B cell (primary cell): ENCODE results near the gene CCDC92B. TPM values are rescaled to one million over a fixed set of nuclear protein-coding genes. Genes with fewer than 3 reads are reported as not detected.

Experiments
- ATAC-seq: fragments of 200-7000 bp; cut with Tn5 transposase; one replicate; pipeline ENCODE4 v1.10.0; 2021; ENCODE audit warnings: low read depth, mild to moderate bottlenecking, moderate number of reproducible peaks, moderate library complexity
- CTCF ChIA-PET: fragments of 350-600 bp; sonication (Branson Sonifier 250); formaldehyde crosslinking; loops from one replicate; lab custom pipeline; 2021; ENCODE audit warnings: antibody characterized with exemption, inconsistent platforms; lab: Charles Lee
- POLR2A ChIA-PET: fragments of 350-600 bp; sonication (Branson Sonifier 250); formaldehyde crosslinking; loops from one replicate; lab custom pipeline; 2021; ENCODE audit warnings: antibody characterized with exemption; lab: Charles Lee
- DNase-seq: peaks from one replicate; pipeline ENCODE4 v3.0.0; 2013
- H2AFZ ChIP-seq: 2 replicates; pipeline ENCODE4 v1.6.1; 2012; ENCODE audit warnings: mild to moderate bottlenecking, low read depth, low read length; ENCODE audit not compliant: insufficient read depth, poor library complexity, severe bottlenecking
- H3K27ac ChIP-seq, 2 donors: 1 replicate in 1 of 2; 2 replicates in 1 of 2; pipeline ENCODE4 v1.5.1; 2012 to 2013; ENCODE audit warnings: low read length in 2 of 2, mild to moderate bottlenecking in 2 of 2, moderate library complexity in 1 of 2
- H3K27me3 ChIP-seq, 4 experiments: fragments of 200-600 bp in 1 of 4; sonication (generic) in 1 of 4; replicated peaks in 1 of 4; 1 replicate in 2 of 4; 2 replicates in 2 of 4; pipeline versions ENCODE4 v1.6.1 to v1.7.0; 2013 to 2016; ENCODE audit warnings: low read length in 3 of 4, mild to moderate bottlenecking in 2 of 4, mixed read lengths in 1 of 4, moderate library complexity in 1 of 4; ENCODE audit not compliant: insufficient read depth in 4 of 4, control insufficient read depth in 3 of 4; ENCODE audit errors: control extremely low read depth in 1 of 4
- H3K36me3 ChIP-seq, 2 experiments: replicated peaks in 1 of 2; 1 replicate in 1 of 2; 2 replicates in 1 of 2; pipeline versions ENCODE4 v1.6.1 to v1.7.1; 2013; ENCODE audit warnings: low read length in 1 of 2; ENCODE audit not compliant: insufficient read depth in 2 of 2, control insufficient read depth in 1 of 2; ENCODE audit errors: control extremely low read depth in 1 of 2, extremely low read depth in 1 of 2
- H3K4me1 ChIP-seq, 2 donors: fragments of 200-600 bp in 1 of 2; sonication (generic) in 1 of 2; 1 replicate in 1 of 2; 2 replicates in 1 of 2; pipeline versions ENCODE4 v1.5.1 to v1.6.1; 2013 to 2017; ENCODE audit warnings: low read length in 2 of 2; ENCODE audit not compliant: control insufficient read depth in 2 of 2, insufficient read depth in 2 of 2
- H3K4me2 ChIP-seq: replicated peaks from 2 replicates; pipeline ENCODE3; 2012; ENCODE audit warnings: mild to moderate bottlenecking, low read depth, low read length; ENCODE audit not compliant: poor library complexity, severe bottlenecking
- H3K4me3 ChIP-seq, 5 experiments: fragments of 200-600 bp in 1 of 5; sonication (generic) in 1 of 5; 1 replicate in 3 of 5; 2 replicates in 2 of 5; pipeline versions ENCODE4 v1.5.1 to v1.7.0; 2011 to 2016; ENCODE audit warnings: low read length in 4 of 5, mild to moderate bottlenecking in 4 of 5, low read depth in 2 of 5, control low read depth in 1 of 5, moderate library complexity in 1 of 5; ENCODE audit not compliant: insufficient read depth in 1 of 5; ENCODE audit errors: control extremely low read depth in 1 of 5, extremely low read depth in 1 of 5
- H3K79me2 ChIP-seq: fragments of 200-600 bp; sonication (generic); one replicate; pipeline ENCODE4 v1.6.0; 2016; ENCODE audit warnings: low read length; ENCODE audit not compliant: control insufficient read depth, insufficient read depth
- H3K9ac ChIP-seq: fragments of 200-600 bp; sonication (generic); 2 replicates; pipeline ENCODE4 v1.6.1; 2017; ENCODE audit warnings: mild to moderate bottlenecking, low read length, moderate library complexity
- H3K9me3 ChIP-seq, 3 donors: one replicate each; pipeline versions ENCODE4 v1.6.1 to v1.7.1; 2013; ENCODE audit warnings: low read length in 2 of 3; ENCODE audit not compliant: control insufficient read depth in 2 of 3, insufficient read depth in 1 of 3; ENCODE audit errors: control extremely low read depth in 1 of 3
- H4K20me1 ChIP-seq: 2 replicates; pipeline ENCODE4 v1.6.0; 2012; ENCODE audit warnings: mild to moderate bottlenecking, low read length; ENCODE audit not compliant: insufficient read depth, control insufficient read depth, poor library complexity, severe bottlenecking
- H3K27ac Mint-ChIP-seq: one replicate; pipeline ENCODE4 v1.8.0; 2021; ENCODE audit warnings: mixed read lengths
- H3K27me3 Mint-ChIP-seq: one replicate; pipeline ENCODE4 v1.8.0; 2021; ENCODE audit warnings: mixed read lengths
- H3K4me1 Mint-ChIP-seq: one replicate; pipeline ENCODE4 v1.8.0; 2021; ENCODE audit warnings: mixed read lengths
- H3K4me3 Mint-ChIP-seq: one replicate; pipeline ENCODE4 v1.8.0; 2021; ENCODE audit warnings: mixed read lengths
- H3K9me3 Mint-ChIP-seq: one replicate; pipeline ENCODE4 v1.8.0; 2022; ENCODE audit warnings: mixed read lengths; ENCODE audit not compliant: insufficient read depth
- CTCF ChIP-seq: fragments of 200-600 bp; IDR thresholded peaks from one replicate; pipeline ENCODE4 v1.8.0; 2022; ENCODE audit warnings: antibody characterized with exemption, mild to moderate bottlenecking
- EZH2 ChIP-seq: IDR thresholded peaks from 2 replicates; pipeline ENCODE4 v1.6.1; 2012; ENCODE audit warnings: borderline replicate concordance, low read depth, mild to moderate bottlenecking, moderate library complexity, low read length; ENCODE audit not compliant: insufficient read depth, poor library complexity, severe bottlenecking
- WGBS: methylation state at CpG from one replicate; pipeline ENCODE4 v1.1.5; 2013; ENCODE audit warnings: missing lambda C conversion rate; ENCODE audit not compliant: insufficient coverage; 5-methylcytosine and 5-hydroxymethylcytosine counted together
- intact Hi-C: fragments of 100-400 bp; cut with micrococcal nuclease; formaldehyde crosslinking; loops from one replicate; pipeline ENCODE4 v1.10.0; 2022
- polyA plus RNA-seq: library from polyadenylated mRNA; depleted of rRNA; stranded (reverse); fragments of >200 nt; gene quantifications from 2 replicates; pipeline ENCODE4 v1.2.3, GENCODE V29; 2012
- total RNA-seq, 2 donors: library from RNA; stranded (reverse); fragments of 120-200 nt in 1 of 2; gene quantifications; 1 replicate in 1 of 2; 2 replicates in 1 of 2; pipeline versions ENCODE4 v1.2.3 to v1.2.4, GENCODE V29; 2013 to 2022

CCDC92B gene
- total and polyA plus RNA-seq, 2 donors (not counting 1 experiment from before 2014, with no cell fraction given), result 0.04 TPM; not detected in 1

- ChIA-PET POLR2A (no interaction called here), CTCF (interaction anchor here (1.2 to 1.5 kb wide), 2 partner anchors 16 to 62 kb away, joined by 5 to 8 read pairs; no protein-coding TSS in a partner anchor)
- TF ChIP-seq EZH2 (no peak), CTCF (no peak)
- Histone ChIP-seq H3K4me3 (no peak overlapping the region), H2AFZ (no peak overlapping the region), H3K79me2 (no peaks in the 10 kb centered on the region), H3K9me3 (peaks cover 0 to 5% (median 0%) of the 10 kb centered on the region in 3 donors), H4K20me1 (no peaks in the 10 kb centered on the region), H3K4me1 (peaks cover 10 to 11% of the 10 kb centered on the region in 2 donors), H3K36me3 (no peaks in the 10 kb centered on the region), H3K27me3 (peaks cover 0 to 51% (median 18%) of the 10 kb centered on the region in 4 experiments), H3K27ac (no peak overlapping the region), H3K9ac (no peak overlapping the region), H3K4me2 (no peak overlapping the region)
- Mint-ChIP-seq H3K4me3 (peak overlapping the region; percentile 40), H3K4me1 (peaks cover 10% of the 10 kb centered on the region), H3K27ac (no peak overlapping the region), H3K27me3 (peaks cover 42% of the 10 kb centered on the region), H3K9me3 (no peaks in the 10 kb centered on the region)
- 88% methylated on average over 5 of the region's 6 CpGs for WGBS
- intact Hi-C loops, result no loop called here
- ATAC-seq (no peak), DNase-seq (no peak)
These were observed 25.8 kb upstream of the CCDC92B start for GRCh38 chr17:2775206-2775605.

GRCh38 chr17:2770129-2770528, 20.7 kb upstream of the CCDC92B start:
- Histone ChIP-seq H3K4me2 (no peak overlapping the region), H2AFZ (no peak overlapping the region), H3K79me2 (no peaks in the 10 kb centered on the region), H4K20me1 (no peaks in the 10 kb centered on the region), H3K27me3 (peaks cover 0 to 18% (median 4%) of the 10 kb centered on the region in 4 experiments), H3K9me3 (no peaks in the 10 kb centered on the region), H3K4me1 (no peaks in the 10 kb centered on the region), H3K36me3 (no peaks in the 10 kb centered on the region), H3K4me3 (no peak overlapping the region), H3K27ac (no peak overlapping the region), H3K9ac (no peak overlapping the region)
- intact Hi-C loops, result no loop called here
- POLR2A ChIA-PET, result no interaction called here
- DNase-seq, result no peak
- no peak overlapping the region for H3K4me3 Mint-ChIP-seq
- ATAC-seq, result no peak
- peaks cover 2% of the 10 kb centered on the region for H3K4me1 Mint-ChIP-seq
- H3K9me3 Mint-ChIP-seq, result no peaks in the 10 kb centered on the region
- 82% methylated on average over 12 of the region's 12 CpGs for WGBS
- TF ChIP-seq EZH2 (no peak), CTCF (no peak)
- peaks cover 29% of the 10 kb centered on the region for H3K27me3 Mint-ChIP-seq
- CTCF ChIA-PET, result no interaction called here
- no peak overlapping the region for H3K27ac Mint-ChIP-seq
